ENCODE data around the gene HK2.
"Not testable (repeated sequence)": the region's sequence is repeated elsewhere in the genome, so short reads cannot be mapped to it uniquely, and the experiment has no call there.

Gene HK2

DNA sequence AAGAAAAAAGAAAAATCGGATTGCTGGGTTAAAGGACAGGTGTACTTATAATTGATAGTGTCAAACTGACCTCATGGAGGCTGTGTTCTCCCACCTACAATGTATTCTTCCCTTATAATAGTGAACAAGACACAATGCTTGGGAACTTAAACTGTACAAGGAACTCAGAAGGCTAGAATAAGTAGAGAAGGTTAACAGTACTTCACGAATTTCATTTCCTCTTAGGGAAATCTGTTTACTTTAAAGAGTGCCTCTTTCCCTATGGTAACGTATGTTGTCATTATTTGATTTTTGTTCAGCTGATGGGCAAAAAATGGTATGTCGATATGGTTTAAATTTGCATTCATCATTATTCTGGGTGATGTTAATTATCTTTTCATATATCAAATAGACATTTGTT lies 9.2 kb upstream of the HK2 start:
- H3K36me3 Mint-ChIP-seq: no peaks in the 10 kb centered on the region
- no peaks in the 10 kb centered on the region for H3K4me1 Mint-ChIP-seq
- H3K9me3 Mint-ChIP-seq: no peaks in the 10 kb centered on the region
- H3K27ac Mint-ChIP-seq: no peak overlapping the region
- no peaks in the 10 kb centered on the region for H3K27me3 Mint-ChIP-seq
- H3K4me3 Mint-ChIP-seq: no peak overlapping the region

- peaks cover 15% of the 10 kb centered on the region for H3K4me1 Mint-ChIP-seq
- H3K27me3 Mint-ChIP-seq: no peaks in the 10 kb centered on the region
- no peak overlapping the region for H3K4me3 Mint-ChIP-seq
- H3K36me3 Mint-ChIP-seq: no peaks in the 10 kb centered on the region
- no peaks in the 10 kb centered on the region for H3K9me3 Mint-ChIP-seq
- no peak overlapping the region for H3K27ac Mint-ChIP-seq
Measured at GRCh38 chr2:74828543-74828942, 5.4 kb upstream of the HK2 start.

DNA sequence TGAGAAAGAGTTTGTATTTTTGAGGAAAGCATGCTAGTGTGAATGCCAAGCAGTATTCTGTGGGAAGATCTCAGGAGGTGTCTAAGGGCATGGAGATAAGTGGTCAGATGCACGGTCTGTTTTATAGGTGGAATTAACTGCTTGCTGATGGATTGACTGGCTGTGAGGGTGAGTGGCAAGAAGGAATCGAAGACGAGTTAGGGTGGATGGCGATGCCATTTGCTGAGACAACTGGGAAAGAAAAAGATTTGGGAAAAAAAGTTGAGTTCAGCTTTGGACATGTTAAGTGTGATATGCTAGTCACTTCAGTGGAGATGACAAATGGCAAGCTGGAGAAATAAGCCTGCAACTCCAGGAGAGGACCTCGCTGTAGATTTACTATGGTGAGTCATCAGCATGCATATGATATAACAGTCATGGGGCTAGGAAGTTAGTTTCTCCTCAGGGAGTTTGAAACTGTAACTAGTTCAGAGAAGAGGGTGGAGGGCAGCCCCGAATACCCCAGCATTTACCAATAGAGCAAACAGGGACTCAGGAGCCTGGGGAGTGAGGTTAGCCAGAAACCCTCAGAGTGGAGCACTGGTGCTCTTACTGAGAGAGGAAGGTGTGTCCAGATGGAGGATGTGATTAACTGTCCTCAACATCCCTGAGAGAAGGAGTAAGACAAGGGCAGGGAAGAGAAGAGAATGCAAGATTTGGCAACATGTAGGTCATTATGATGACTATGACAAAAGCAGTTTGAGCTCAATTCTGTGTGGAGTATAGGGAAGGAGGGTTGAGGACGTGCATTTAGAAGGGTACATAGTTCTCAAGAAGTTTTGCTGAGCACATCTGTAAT lies 2.0 kb upstream of the HK2 start:
- no peak overlapping the region for H3K4me3 Mint-ChIP-seq
- H3K36me3 Mint-ChIP-seq: peaks cover 4% of the 10 kb centered on the region

DNA sequence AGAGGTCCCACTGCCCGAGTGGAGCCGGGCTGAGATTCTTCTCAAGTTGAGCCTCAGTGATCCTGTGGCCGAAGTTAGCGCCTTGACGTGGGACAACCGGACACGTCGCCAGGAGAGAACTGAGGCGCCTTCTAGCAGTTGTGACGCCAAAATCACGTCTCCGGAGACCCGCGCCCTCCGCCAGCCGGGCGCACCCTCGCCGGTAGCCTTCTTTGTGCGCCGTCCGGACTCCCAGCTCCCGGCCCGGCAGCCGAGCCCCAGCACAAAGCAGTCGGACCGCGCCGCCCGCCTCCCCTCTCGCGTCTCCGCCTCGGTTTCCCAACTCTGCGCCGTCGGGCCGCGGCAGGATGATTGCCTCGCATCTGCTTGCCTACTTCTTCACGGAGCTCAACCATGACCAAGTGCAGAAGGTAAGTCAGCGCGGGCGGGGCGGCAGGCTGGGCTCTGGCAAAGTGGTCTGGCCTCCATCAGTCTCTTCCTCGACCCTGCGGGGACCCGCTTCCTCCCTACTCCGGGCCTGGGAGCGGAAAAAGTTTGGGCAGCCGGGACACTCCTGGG lies 386 bp downstream of the HK2 start:
- Mint-ChIP-seq H3K4me3 (peak overlapping the region; percentile 98), H3K4me1 (peaks cover 51% of the 10 kb centered on the region), H3K27ac (peak overlapping the region; percentile 95)
- H3K36me3 Mint-ChIP-seq, H3K9me3 Mint-ChIP-seq, H3K27me3 Mint-ChIP-seq: not testable (repeated sequence)

More for the DNA sequence above, 2.0 kb upstream of the HK2 start:
- Mint-ChIP-seq H3K27ac (no peak overlapping the region), H3K27me3 (no peaks in the 10 kb centered on the region), H3K4me1 (peaks cover 29% of the 10 kb centered on the region), H3K9me3 (no peaks in the 10 kb centered on the region)

GRCh38 chr2:74834792-74835755 lies 1.1 kb downstream of the HK2 start:
- Mint-ChIP-seq H3K9me3 (no peaks in the 10 kb centered on the region), H3K27ac (peak overlapping the region; percentile 94), H3K36me3 (peaks cover 11% of the 10 kb centered on the region), H3K27me3 (no peaks in the 10 kb centered on the region), H3K4me3 (peak overlapping the region; percentile 98), H3K4me1 (peaks cover 55% of the 10 kb centered on the region)

- H3K27me3 Mint-ChIP-seq: no peaks in the 10 kb centered on the region
- peaks cover 61% of the 10 kb centered on the region for H3K4me1 Mint-ChIP-seq
- H3K4me3 Mint-ChIP-seq: peak overlapping the region; percentile 98
- H3K36me3 Mint-ChIP-seq: peaks cover 11% of the 10 kb centered on the region
- no peaks in the 10 kb centered on the region for H3K9me3 Mint-ChIP-seq
- H3K27ac Mint-ChIP-seq: peak overlapping the region; percentile 47
Measured at GRCh38 chr2:74835831-74836674, 2.1 kb downstream of the HK2 start.

DNA sequence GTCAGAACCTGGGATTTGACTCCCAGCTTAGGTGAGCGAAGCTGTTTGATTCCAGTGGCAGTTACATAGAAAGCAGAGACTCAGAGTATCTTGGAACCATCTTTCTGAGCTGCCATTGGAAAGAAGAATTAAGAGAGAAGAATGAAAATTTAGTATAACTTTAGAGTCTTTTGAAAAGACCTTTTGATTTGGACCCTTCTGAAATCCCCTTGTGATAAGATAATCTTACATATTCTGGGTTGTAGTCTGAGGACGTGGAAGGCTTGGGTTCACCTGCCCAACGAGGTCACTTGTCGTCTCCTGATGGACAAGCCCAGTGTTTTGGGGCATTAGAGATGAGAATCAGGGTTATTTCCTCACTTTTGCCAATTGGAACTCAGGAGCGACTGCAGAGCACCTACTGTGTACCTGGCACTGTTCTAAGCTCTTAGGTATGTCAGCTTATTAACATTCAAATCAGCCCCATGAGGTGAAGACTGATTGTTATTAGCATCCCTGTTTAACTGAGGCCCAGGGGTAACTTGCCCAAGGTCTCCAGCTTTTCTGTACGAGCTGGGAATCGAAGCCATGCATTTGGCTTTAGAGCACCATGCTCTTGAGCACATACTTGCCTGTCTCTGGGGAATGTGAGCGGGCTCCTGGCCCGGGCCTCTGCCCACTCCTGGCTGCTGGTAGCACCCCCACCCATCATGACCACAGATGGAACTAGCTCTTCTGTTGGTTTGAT lies 2.9 kb downstream of the HK2 start:
- peaks cover 11% of the 10 kb centered on the region for H3K36me3 Mint-ChIP-seq
- H3K9me3 Mint-ChIP-seq: no peaks in the 10 kb centered on the region
- H3K4me1 Mint-ChIP-seq: peaks cover 64% of the 10 kb centered on the region
- peak overlapping the region; percentile 48 for H3K27ac Mint-ChIP-seq
- H3K27me3 Mint-ChIP-seq: no peaks in the 10 kb centered on the region
- peak overlapping the region; percentile 98 for H3K4me3 Mint-ChIP-seq

GRCh38 chr2:74841641-74842040 lies 7.7 kb downstream of the HK2 start:
- H3K27me3 Mint-ChIP-seq: no peaks in the 10 kb centered on the region
- H3K36me3 Mint-ChIP-seq: peaks cover 9% of the 10 kb centered on the region
- H3K27ac Mint-ChIP-seq: no peak overlapping the region
- H3K9me3 Mint-ChIP-seq: no peaks in the 10 kb centered on the region
- H3K4me3 Mint-ChIP-seq: no peak overlapping the region
- H3K4me1 Mint-ChIP-seq: peaks cover 91% of the 10 kb centered on the region

DNA sequence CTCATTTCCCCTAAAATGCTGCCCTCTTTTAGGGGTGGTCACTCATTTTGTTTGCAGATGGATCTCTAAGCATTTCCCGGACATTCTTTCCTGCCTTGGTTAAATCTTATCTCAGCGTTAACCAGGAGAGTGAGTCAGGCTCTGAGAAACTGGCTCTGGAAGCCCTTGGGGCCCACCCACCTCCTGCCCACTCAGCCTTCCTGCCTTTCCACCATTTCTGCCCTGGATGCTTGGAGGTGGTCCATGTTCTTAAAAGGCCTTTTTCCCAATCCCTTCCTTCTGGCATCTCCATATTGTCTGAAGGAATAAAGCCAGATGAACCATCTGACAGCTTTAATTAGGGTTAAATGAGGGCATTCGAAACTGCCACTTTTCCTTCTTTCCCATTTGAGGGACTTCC lies 9.5 kb downstream of the HK2 start:
- H3K4me3 Mint-ChIP-seq: peak overlapping the region; percentile 81

GRCh38 chr2:74843899-74844298 lies 10.0 kb downstream of the HK2 start:
- H3K36me3 Mint-ChIP-seq: peaks cover 5% of the 10 kb centered on the region
- no peaks in the 10 kb centered on the region for H3K9me3 Mint-ChIP-seq
- H3K4me3 Mint-ChIP-seq: peak overlapping the region; percentile 81
- peaks cover 91% of the 10 kb centered on the region for H3K4me1 Mint-ChIP-seq
- peak overlapping the region; percentile 96 for H3K27ac Mint-ChIP-seq
- no peaks in the 10 kb centered on the region for H3K27me3 Mint-ChIP-seq

More for the DNA sequence above, 9.5 kb downstream of the HK2 start:
- H3K9me3 Mint-ChIP-seq: no peaks in the 10 kb centered on the region
- H3K27me3 Mint-ChIP-seq: no peaks in the 10 kb centered on the region
- H3K4me1 Mint-ChIP-seq: peaks cover 91% of the 10 kb centered on the region
- peak overlapping the region; percentile 96 for H3K27ac Mint-ChIP-seq
- peaks cover 5% of the 10 kb centered on the region for H3K36me3 Mint-ChIP-seq

DNA sequence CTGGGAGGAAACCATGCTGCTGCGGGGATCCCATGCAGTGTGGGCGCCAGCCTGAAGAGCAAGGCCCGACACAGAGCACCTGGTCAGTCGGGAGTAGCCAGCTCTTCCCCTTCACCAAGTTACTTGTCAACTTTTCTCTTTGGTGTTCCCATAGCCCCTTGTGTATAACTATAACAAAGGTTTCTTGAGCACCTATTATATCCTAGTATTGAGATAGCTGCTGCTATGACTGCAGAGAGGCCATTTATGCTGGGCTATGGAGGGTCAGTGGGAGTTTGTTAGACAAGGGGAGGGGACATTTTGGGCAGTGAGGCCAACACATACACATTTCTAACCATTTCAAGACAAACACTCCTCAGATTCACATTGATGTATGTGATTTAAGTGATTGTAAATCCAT lies 10.8 kb downstream of the HK2 start:
- Mint-ChIP-seq H3K27me3 (no peaks in the 10 kb centered on the region), H3K36me3 (peaks cover 3% of the 10 kb centered on the region), H3K27ac (no peak overlapping the region), H3K4me3 (peak overlapping the region; percentile 71), H3K9me3 (no peaks in the 10 kb centered on the region), H3K4me1 (peaks cover 93% of the 10 kb centered on the region)

DNA sequence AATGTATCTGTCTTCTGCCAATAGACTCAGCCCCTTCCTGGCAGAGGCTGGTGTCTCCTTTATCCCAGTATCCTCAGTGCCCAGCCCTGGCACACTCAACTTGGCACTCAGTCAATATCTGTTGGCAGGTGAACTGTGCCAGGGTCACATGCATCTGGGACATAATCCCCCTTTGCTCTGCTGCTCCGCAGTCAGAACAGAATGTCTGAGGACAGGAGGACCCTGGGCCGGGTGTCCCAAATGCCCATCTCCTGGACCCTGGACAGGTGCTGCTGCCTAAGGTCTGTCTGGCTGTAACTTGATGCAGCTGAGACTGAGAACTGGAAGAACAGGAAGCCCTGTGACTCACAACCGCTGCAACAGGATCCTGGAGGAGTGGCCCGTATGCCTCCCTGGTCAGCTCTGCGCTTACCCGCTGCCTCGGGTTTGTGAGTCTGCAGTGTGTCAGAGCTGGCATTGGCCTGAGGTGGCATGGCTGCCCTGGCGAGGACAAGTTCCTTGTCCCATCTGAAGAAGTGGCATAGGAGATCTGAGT lies 11.4 kb downstream of the HK2 start:
- Mint-ChIP-seq H3K27ac (no peak overlapping the region), H3K36me3 (peaks cover 4% of the 10 kb centered on the region), H3K9me3 (no peaks in the 10 kb centered on the region), H3K4me3 (peak overlapping the region; percentile 71), H3K4me1 (peaks cover 95% of the 10 kb centered on the region), H3K27me3 (no peaks in the 10 kb centered on the region)

- H3K36me3 Mint-ChIP-seq: peaks cover 4% of the 10 kb centered on the region
- H3K4me1 Mint-ChIP-seq: peaks cover 98% of the 10 kb centered on the region
- peak overlapping the region; percentile 83 for H3K27ac Mint-ChIP-seq
- H3K4me3 Mint-ChIP-seq: peak overlapping the region; percentile 76
- H3K9me3 Mint-ChIP-seq: no peaks in the 10 kb centered on the region
- no peaks in the 10 kb centered on the region for H3K27me3 Mint-ChIP-seq
Measured at GRCh38 chr2:74845991-74846390, 12.1 kb downstream of the HK2 start.

- peaks cover 4% of the 10 kb centered on the region for H3K36me3 Mint-ChIP-seq
- no peaks in the 10 kb centered on the region for H3K27me3 Mint-ChIP-seq
- H3K9me3 Mint-ChIP-seq: no peaks in the 10 kb centered on the region
- peak overlapping the region; percentile 83 for H3K27ac Mint-ChIP-seq
- H3K4me1 Mint-ChIP-seq: peaks cover 98% of the 10 kb centered on the region
- peak overlapping the region; percentile 76 for H3K4me3 Mint-ChIP-seq
Measured at GRCh38 chr2:74846481-74846880, 12.6 kb downstream of the HK2 start.
